Kidney (tissue), 14 donors: ENCODE results near the gene YAP1. TPM values are rescaled to one million over a fixed set of nuclear protein-coding genes. Genes with fewer than 3 reads are reported as not detected.

Experiments used
- DNase-seq, 5 donors: peaks; one replicate each; pipeline ENCODE4 v3.0.0-alpha.2; 2013 to 2020
- FAIRE-seq: peaks from 2 replicates; lab custom pipeline; 2012; peaks lifted over from hg19 to GRCh38; lab: Jason Lieb, UNC
- H3K27ac ChIP-seq, 2 donors: one replicate each; pipeline ENCODE4 v1.7.0; 2013; ENCODE audit warnings: low read depth in 2 of 2, low read length in 2 of 2, inconsistent platforms in 1 of 2
- H3K27me3 ChIP-seq: one replicate; pipeline ENCODE4 v1.7.1; 2013; ENCODE audit warnings: low read length, inconsistent platforms; ENCODE audit not compliant: control insufficient read depth, insufficient read depth
- H3K36me3 ChIP-seq, 3 donors: one replicate each; pipeline versions ENCODE4 v1.7.0 to v1.7.1; 2013; ENCODE audit warnings: low read length in 3 of 3, control low read depth in 1 of 3, inconsistent platforms in 1 of 3; ENCODE audit not compliant: insufficient read depth in 3 of 3, control insufficient read depth in 2 of 3
- H3K4me1 ChIP-seq, 3 donors: one replicate each; pipeline versions ENCODE4 v1.7.0 to v1.7.1; 2013; ENCODE audit warnings: low read length in 3 of 3, inconsistent platforms in 1 of 3, low read depth in 1 of 3; ENCODE audit not compliant: control insufficient read depth in 2 of 3, insufficient read depth in 2 of 3
- H3K4me3 ChIP-seq, 3 donors: one replicate each; pipeline versions ENCODE4 v1.7.0 to v1.8.1; 2013; ENCODE audit warnings: low read length in 3 of 3, control low read depth in 1 of 3, inconsistent platforms in 1 of 3
- H3K9ac ChIP-seq, 3 donors: one replicate each; pipeline versions ENCODE4 v1.7.0 to v1.7.1; 2013; ENCODE audit warnings: low read length in 3 of 3, control low read depth in 1 of 3, inconsistent platforms in 1 of 3
- H3K9me3 ChIP-seq, 3 donors: one replicate each; pipeline versions ENCODE4 v1.7.0 to v1.7.1; 2013; ENCODE audit warnings: low read length in 3 of 3, control low read depth in 1 of 3, inconsistent platforms in 1 of 3; ENCODE audit not compliant: control insufficient read depth in 2 of 3, insufficient read depth in 1 of 3
- CTCF ChIP-seq: IDR thresholded peaks from 3 replicates; pipeline ENCODE4 v1.5.1; 2012; ENCODE audit warnings: mild to moderate bottlenecking, moderate library complexity, borderline replicate concordance; ENCODE audit not compliant: insufficient read depth; ENCODE audit errors: extremely low read depth
- intact Hi-C: fragments of 100-400 bp; cut with DNase I; formaldehyde crosslinking; loops from one replicate; pipeline ENCODE4 v1.11.1; 2022
- polyA plus RNA-seq: library from polyadenylated mRNA; stranded (reverse); fragments of 350-450 nt; fragmentation: Illumina TruSeq; extraction: RNeasy Lipid Tissue Mini Kit (QIAGEN cat#74804); gene quantifications from one replicate; pipeline ENCODE4 v1.2.3, GENCODE V29; 2014; ENCODE audit warnings: low read depth, low replicate concordance; ENCODE audit not compliant: insufficient read depth
- total RNA-seq: library from RNA; stranded (reverse); fragmentation: NEBNext Ultra II Directional; extraction: Animal tissue kit (Norgen Biotek cat#: 25700); gene quantifications from one replicate; pipeline ENCODE4 v1.2.1, GENCODE V29; 2021
- donor health status: control.
- donor health status: control.
- donor health status: control.
- donor health status: control.
- donor health status: control.
- donor health status: DM: yes; HTN: yes; CAD: no.
- donor health status: Normal renal cell carcinoma (clear cell type).

YAP1 gene
- total and polyA plus RNA-seq, 2 donors from 2014 or later: 21.5 to 106 TPM

DNA sequence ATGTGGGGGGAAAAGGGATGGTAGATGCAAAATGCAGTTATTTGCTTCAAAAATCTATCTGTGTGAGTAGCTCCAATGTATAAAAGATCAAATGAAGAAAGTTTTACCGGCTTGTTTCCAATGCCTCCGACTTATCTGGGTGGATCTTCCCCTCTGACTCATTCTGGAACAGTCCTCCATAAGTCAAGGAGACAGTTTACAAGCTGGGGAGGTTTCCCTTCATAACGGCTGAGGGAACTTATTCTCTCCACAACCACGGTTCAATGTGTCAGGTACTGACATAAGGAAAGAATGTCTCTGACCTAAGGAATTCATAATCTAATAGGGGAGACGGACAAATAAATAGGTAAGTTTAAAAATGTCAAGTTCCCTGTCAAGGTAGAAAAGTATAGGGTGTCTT is 157.4 kb downstream of the YAP1 start:
- intact Hi-C loops: no loop called here
- Histone ChIP-seq H3K4me3 (no peak overlapping the region), H3K36me3 (no peaks in the 10 kb centered on the region), H3K27ac (no peak overlapping the region), H3K4me1 (peaks cover 0 to 4% (median 0%) of the 10 kb centered on the region in 3 donors), H3K27me3 (no peaks in the 10 kb centered on the region), H3K9ac (no peak overlapping the region), H3K9me3 (no peaks in the 10 kb centered on the region)
- no peak for TF ChIP-seq CTCF
- FAIRE-seq: no peak
- no peak for DNase-seq

DNA sequence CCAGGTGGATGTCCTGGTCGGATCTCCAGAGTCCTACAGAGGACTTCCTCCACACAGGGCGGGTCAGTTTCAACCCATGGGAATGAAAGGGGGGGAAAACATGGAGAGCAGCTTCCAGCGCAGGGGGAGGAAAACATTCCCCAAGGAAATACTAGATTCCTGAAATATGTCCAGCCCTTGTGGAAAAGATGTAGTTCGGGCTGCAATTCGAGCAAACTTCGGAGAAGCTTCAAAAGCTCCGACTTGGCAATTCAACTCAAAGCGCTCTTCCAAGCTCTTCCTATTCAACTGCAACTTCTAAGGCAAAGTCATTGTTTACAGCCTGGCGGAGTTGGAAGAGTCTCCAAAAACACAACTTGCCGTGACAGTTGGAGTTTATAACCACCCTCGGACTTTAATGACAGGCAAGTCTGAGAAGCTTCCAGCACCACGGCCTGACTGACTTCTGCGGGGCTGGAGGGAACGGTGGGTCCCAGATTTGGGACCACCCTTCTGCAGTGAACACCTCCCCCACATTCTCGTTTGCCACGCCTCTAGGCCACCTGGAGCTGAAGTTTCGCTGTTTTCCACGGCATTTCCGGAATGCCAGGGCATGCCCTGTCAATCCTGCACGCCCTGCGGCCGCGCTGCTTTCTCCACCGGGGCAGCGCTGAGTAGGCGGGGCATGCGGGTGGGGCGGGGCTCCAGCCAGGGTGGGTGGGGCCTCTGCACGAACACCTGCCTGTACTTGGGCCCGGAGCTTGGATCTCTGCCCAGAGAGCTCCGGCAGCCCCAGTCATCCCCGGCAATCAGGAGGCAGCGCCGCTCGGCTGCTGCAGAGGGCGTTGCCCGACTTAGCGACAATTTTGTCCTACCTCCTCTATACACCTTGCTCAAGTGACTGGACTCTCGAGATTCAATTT is 158.1 kb downstream of the YAP1 start:
- Histone ChIP-seq H3K36me3 (no peaks in the 10 kb centered on the region), H3K27ac (peak overlapping the region; percentile 59 to 75), H3K27me3 (no peaks in the 10 kb centered on the region), H3K9ac (peak overlapping the region; percentile 3 to 62 (median 42)), H3K4me3 (peak overlapping the region; percentile 59 to 76 (median 71)), H3K9me3 (no peaks in the 10 kb centered on the region), H3K4me1 (peaks cover 0 to 4% (median 0%) of the 10 kb centered on the region in 3 donors)
- peak; percentile 91 to 96 (median 95) for DNase-seq
- intact Hi-C loops: no loop called here
- peak; percentile 62 for TF ChIP-seq CTCF
- FAIRE-seq: no peak

- Histone ChIP-seq H3K9ac (peak overlapping the region; percentile 3 to 41 (median 10)), H3K4me3 (peak overlapping the region; percentile 24 to 71 (median 49)), H3K27ac (peak overlapping the region in 1 of 2 donors; percentile 59), H3K9me3 (no peaks in the 10 kb centered on the region), H3K27me3 (no peaks in the 10 kb centered on the region), H3K36me3 (no peaks in the 10 kb centered on the region), H3K4me1 (peaks cover 0 to 4% (median 0%) of the 10 kb centered on the region in 3 donors)
- intact Hi-C loops: no loop called here
- no peak for DNase-seq
- FAIRE-seq: no peak
- TF ChIP-seq CTCF: no peak
Measured at GRCh38 chr11:102268985-102269470, 158.8 kb downstream of the YAP1 start.
